Activated naive CD8-positive, alpha-beta T cell (primary cell): ENCODE measurements around the gene TERT.

Source experiments
- H3K27ac Mint-ChIP-seq: one replicate; pipeline ENCODE4 v1.8.0; 2021; ENCODE audit warnings: mixed read lengths
- H3K27me3 Mint-ChIP-seq: one replicate; pipeline ENCODE4 v1.8.0; 2021; ENCODE audit warnings: mixed read lengths
- H3K36me3 Mint-ChIP-seq: one replicate; pipeline ENCODE4 v1.8.0; 2021; ENCODE audit warnings: mixed read lengths
- H3K4me1 Mint-ChIP-seq: one replicate; pipeline ENCODE4 v1.8.0; 2021; ENCODE audit warnings: low read depth, mixed read lengths
- H3K4me3 Mint-ChIP-seq: one replicate; pipeline ENCODE4 v1.8.0; 2021; ENCODE audit warnings: mild to moderate bottlenecking, mixed read lengths
- H3K9me3 Mint-ChIP-seq: one replicate; pipeline ENCODE4 v1.8.0; 2021; ENCODE audit warnings: low read depth, mixed read lengths

TERT gene

GRCh38 chr5:1218351-1219080, 76.4 kb downstream of the TERT start:
- H3K27me3 Mint-ChIP-seq = peaks cover 2% of the 10 kb centered on the region
- H3K4me3 Mint-ChIP-seq = no peak overlapping the region
- H3K27ac Mint-ChIP-seq = no peak overlapping the region
- peaks cover 2% of the 10 kb centered on the region for H3K36me3 Mint-ChIP-seq
- no peaks in the 10 kb centered on the region for H3K9me3 Mint-ChIP-seq
- H3K4me1 Mint-ChIP-seq = no peaks in the 10 kb centered on the region

GRCh38 chr5:1217596-1218206, 77.2 kb downstream of the TERT start:
- no peak overlapping the region for H3K27ac Mint-ChIP-seq
- peaks cover 2% of the 10 kb centered on the region for H3K27me3 Mint-ChIP-seq
- H3K9me3 Mint-ChIP-seq = no peaks in the 10 kb centered on the region
- H3K4me3 Mint-ChIP-seq = no peak overlapping the region
- H3K4me1 Mint-ChIP-seq = no peaks in the 10 kb centered on the region
- peaks cover 2% of the 10 kb centered on the region for H3K36me3 Mint-ChIP-seq

- Mint-ChIP-seq H3K4me1 (no peaks in the 10 kb centered on the region), H3K27ac (no peak overlapping the region), H3K36me3 (peaks cover 2% of the 10 kb centered on the region), H3K9me3 (no peaks in the 10 kb centered on the region), H3K27me3 (peaks cover 2% of the 10 kb centered on the region), H3K4me3 (no peak overlapping the region)
Observed at GRCh38 chr5:1216918-1217295, 78.0 kb downstream of the TERT start.

- H3K27me3 Mint-ChIP-seq = peaks cover 2% of the 10 kb centered on the region
- no peak overlapping the region for H3K27ac Mint-ChIP-seq
- H3K36me3 Mint-ChIP-seq = peaks cover 2% of the 10 kb centered on the region
- no peaks in the 10 kb centered on the region for H3K9me3 Mint-ChIP-seq
- H3K4me1 Mint-ChIP-seq = no peaks in the 10 kb centered on the region
- no peak overlapping the region for H3K4me3 Mint-ChIP-seq
Observed at GRCh38 chr5:1216211-1216917, 78.5 kb downstream of the TERT start.

GRCh38 chr5:1215320-1216096, 79.4 kb downstream of the TERT start:
- Mint-ChIP-seq H3K9me3 (no peaks in the 10 kb centered on the region), H3K27ac (no peak overlapping the region), H3K4me1 (no peaks in the 10 kb centered on the region), H3K36me3 (peaks cover 2% of the 10 kb centered on the region), H3K4me3 (no peak overlapping the region), H3K27me3 (peaks cover 2% of the 10 kb centered on the region)

- Mint-ChIP-seq H3K9me3 (no peaks in the 10 kb centered on the region), H3K27me3 (peaks cover 2% of the 10 kb centered on the region), H3K36me3 (peaks cover 2% of the 10 kb centered on the region), H3K4me1 (no peaks in the 10 kb centered on the region), H3K4me3 (no peak overlapping the region), H3K27ac (no peak overlapping the region)
Observed at GRCh38 chr5:1214936-1215220, 80.0 kb downstream of the TERT start.

GRCh38 chr5:1214163-1214935, 80.5 kb downstream of the TERT start:
- Mint-ChIP-seq H3K27ac (no peak overlapping the region), H3K36me3 (peaks cover 2% of the 10 kb centered on the region), H3K27me3 (peaks cover 2% of the 10 kb centered on the region), H3K4me3 (no peak overlapping the region), H3K9me3 (no peaks in the 10 kb centered on the region), H3K4me1 (peaks cover 2% of the 10 kb centered on the region)

- H3K4me3 Mint-ChIP-seq = no peak overlapping the region
- peaks cover 2% of the 10 kb centered on the region for H3K4me1 Mint-ChIP-seq
- H3K36me3 Mint-ChIP-seq = peaks cover 2% of the 10 kb centered on the region
- H3K27me3 Mint-ChIP-seq = peaks cover 2% of the 10 kb centered on the region
- no peaks in the 10 kb centered on the region for H3K9me3 Mint-ChIP-seq
- H3K27ac Mint-ChIP-seq = no peak overlapping the region
Observed at GRCh38 chr5:1213508-1214162, 81.2 kb downstream of the TERT start.

- Mint-ChIP-seq H3K4me3 (no peak overlapping the region), H3K36me3 (peaks cover 2% of the 10 kb centered on the region), H3K27me3 (peaks cover 2% of the 10 kb centered on the region), H3K9me3 (no peaks in the 10 kb centered on the region), H3K27ac (no peak overlapping the region), H3K4me1 (peaks cover 2% of the 10 kb centered on the region)
Observed at GRCh38 chr5:1212881-1213280, 82.0 kb downstream of the TERT start.

GRCh38 chr5:1212271-1212670, 82.6 kb downstream of the TERT start:
- H3K4me3 Mint-ChIP-seq = no peak overlapping the region
- H3K27ac Mint-ChIP-seq = no peak overlapping the region
- H3K27me3 Mint-ChIP-seq = peaks cover 2% of the 10 kb centered on the region
- peaks cover 2% of the 10 kb centered on the region for H3K4me1 Mint-ChIP-seq
- H3K9me3 Mint-ChIP-seq = no peaks in the 10 kb centered on the region
- peaks cover 2% of the 10 kb centered on the region for H3K36me3 Mint-ChIP-seq

- no peak overlapping the region for H3K4me3 Mint-ChIP-seq
- peaks cover 2% of the 10 kb centered on the region for H3K27me3 Mint-ChIP-seq
- no peaks in the 10 kb centered on the region for H3K9me3 Mint-ChIP-seq
- H3K4me1 Mint-ChIP-seq = peaks cover 2% of the 10 kb centered on the region
- H3K27ac Mint-ChIP-seq = no peak overlapping the region
- H3K36me3 Mint-ChIP-seq = peaks cover 2% of the 10 kb centered on the region
Observed at GRCh38 chr5:1211701-1212100, 83.2 kb downstream of the TERT start.

- no peak overlapping the region for H3K27ac Mint-ChIP-seq
- H3K4me3 Mint-ChIP-seq = no peak overlapping the region
- peaks cover 2% of the 10 kb centered on the region for H3K36me3 Mint-ChIP-seq
- no peaks in the 10 kb centered on the region for H3K9me3 Mint-ChIP-seq
- peaks cover 1% of the 10 kb centered on the region for H3K27me3 Mint-ChIP-seq
- H3K4me1 Mint-ChIP-seq = peaks cover 2% of the 10 kb centered on the region
Observed at GRCh38 chr5:1210832-1211251, 84.0 kb downstream of the TERT start.

GRCh38 chr5:1209896-1210776, 84.7 kb downstream of the TERT start:
- peaks cover 2% of the 10 kb centered on the region for H3K4me1 Mint-ChIP-seq
- H3K36me3 Mint-ChIP-seq = no peaks in the 10 kb centered on the region
- no peak overlapping the region for H3K4me3 Mint-ChIP-seq
- no peaks in the 10 kb centered on the region for H3K27me3 Mint-ChIP-seq
- no peak overlapping the region for H3K27ac Mint-ChIP-seq
- no peaks in the 10 kb centered on the region for H3K9me3 Mint-ChIP-seq
